GM21515 (cell line): ENCODE results near the gene VPS8.

ENCODE experiments used
- ATAC-seq: cut with Tn5 transposase; IDR thresholded peaks from one replicate; pipeline ENCODE4 v1.9.1; 2021; ENCODE audit not compliant: unreplicated experiment

The VPS8 gene

DNA sequence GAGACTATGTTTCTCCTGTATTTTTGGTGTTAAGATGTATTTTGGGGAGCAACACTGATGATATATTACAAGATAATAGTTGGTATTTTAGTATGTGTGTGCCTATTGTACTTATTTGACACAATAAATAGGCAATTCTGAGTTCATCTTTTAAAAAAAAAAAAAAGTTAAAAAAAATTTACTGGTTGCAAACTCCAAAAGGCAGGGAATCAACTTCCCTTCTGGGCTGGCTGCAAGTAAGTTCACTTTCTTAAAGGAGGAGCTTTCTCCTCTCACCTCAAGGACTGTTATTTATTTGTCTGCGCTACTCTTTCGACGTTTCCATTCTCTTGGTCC, 335 bp upstream of the VPS8 start:
- no peak for ATAC-seq

DNA sequence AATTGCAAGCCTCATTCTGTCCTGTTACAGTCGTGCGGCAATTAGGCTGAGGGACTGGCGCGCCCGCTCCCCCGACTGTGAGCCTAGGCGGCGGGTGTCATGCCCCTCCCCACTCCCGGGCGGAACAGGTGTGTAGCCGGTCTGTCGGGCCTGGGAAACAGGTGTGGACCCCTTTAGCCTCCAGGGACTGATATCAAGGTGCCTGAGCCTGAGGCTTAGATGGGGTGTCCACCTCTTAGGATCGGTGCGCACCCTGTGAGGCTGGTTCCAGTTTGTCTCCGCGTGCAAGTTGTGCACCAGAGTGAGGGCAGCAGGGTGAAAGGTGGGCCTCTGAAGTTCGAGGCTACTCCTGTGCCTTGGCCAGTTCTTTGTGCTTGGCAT, 686 bp downstream of the VPS8 start:
- peak; percentile 18 for ATAC-seq

DNA sequence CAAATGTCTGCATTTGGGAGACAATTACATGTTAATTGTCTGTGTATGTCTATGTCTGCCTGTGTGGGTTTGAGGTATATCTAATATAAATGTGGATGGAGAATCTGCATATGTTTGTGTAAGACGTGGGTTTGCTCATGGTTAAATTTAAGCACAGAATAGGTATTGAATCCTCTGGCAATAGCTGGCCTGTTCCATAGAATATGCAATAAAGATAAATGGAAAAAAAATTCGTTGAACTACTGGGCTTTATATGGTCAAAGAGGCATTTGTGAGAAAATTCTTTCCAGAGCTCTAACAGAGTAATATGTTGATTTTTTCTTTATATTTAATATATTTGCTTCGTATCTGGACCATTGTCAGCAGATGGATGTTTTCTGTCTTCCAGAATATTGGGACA, 1.4 kb downstream of the VPS8 start:
- no peak for ATAC-seq

DNA sequence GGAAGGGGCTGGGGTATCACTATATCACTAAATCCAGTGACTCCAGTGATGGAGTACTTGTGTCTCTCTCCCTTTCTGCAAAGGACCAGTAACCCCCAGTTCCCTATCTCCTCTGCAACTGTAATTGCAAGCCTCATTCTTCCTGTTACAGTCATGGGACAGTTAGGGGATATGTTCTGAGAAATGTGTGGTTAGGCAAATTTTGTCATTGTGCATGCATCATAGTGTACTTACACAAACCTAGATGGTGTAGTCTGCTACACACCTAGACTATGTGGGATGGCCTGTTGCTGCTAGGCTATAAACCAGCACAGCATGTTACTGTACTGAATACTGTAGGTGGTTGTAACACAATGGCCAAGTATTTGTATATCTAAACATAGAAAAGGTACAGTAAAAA, 2.2 kb downstream of the VPS8 start:
- no peak for ATAC-seq

DNA sequence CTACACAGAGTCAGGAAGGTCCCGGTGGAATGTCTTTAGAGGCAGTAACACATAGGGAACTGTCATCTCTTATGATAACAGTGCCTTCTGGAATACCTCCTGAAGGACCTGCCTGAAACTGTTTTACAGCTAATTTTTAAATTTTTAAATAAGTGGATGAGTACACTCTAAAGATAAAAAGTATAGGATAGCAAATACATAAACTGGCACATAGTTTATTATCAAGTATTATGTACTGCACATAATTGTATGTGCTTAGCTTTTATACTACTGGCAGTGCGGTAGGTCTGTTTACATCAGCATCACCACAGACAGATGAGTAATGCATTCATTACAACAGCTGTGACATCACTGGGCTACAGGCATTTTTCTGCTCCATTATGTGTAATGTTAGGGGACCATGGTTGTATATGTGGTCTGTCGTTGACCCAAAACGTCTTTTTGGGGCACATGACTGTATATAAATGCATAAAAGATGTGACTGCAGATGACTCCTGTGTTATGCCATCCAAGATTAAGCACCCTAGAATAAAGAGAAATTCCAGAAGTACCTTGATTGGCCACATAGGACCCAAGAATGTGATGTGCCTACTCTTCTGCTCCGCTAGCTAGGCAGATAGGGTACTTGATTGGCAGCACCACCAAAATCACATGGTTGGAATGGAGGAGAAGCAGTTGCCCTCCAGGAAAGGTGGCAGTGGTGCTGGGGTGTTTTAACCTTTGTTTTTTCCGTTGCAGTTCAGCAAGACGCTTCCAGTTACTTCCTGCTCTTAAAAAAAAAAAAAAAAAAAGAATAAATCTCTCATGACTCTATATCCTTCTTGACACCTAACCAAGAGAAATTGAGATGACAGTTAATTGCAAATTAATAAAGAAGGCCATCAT, 3.3 kb downstream of the VPS8 start:
- no peak for ATAC-seq

DNA sequence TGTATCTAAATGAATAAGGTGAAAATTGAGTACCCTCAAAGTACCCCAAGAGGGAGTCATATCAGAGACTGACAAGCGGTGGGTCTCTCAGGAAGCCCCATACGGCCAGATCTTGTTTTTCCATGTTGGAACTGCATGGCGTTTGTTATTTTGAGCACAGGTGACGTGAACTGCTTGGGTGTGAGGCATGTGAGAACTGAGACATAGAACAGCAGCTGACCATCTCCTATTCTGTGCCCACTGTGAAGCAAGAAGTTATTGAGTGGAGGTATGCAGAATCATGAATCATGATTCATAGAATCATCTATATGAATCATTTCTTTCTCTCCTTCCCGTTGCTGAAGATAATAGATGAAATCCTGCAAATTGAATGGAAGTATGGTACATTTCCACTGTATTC, 4.6 kb downstream of the VPS8 start:
- no peak for ATAC-seq

DNA sequence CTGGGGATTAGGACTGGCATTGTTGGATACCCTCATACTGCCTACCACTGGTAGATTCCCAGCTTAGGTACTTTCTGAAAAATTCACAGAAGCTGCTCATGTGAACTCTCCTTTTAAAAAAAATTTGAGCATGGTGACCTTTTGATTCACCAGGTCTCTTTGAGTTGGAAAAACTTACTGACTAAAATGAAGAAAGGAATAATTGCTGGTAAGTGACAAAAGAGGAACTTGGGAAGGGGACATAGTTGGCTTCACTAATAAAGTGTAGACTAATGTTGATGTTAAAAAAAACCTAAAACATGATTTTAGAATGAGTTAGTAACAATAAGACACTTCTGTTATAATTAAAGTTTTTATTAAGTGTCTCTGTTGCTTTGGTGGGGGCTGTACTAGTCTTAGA, 8.6 kb downstream of the VPS8 start:
- no peak for ATAC-seq

DNA sequence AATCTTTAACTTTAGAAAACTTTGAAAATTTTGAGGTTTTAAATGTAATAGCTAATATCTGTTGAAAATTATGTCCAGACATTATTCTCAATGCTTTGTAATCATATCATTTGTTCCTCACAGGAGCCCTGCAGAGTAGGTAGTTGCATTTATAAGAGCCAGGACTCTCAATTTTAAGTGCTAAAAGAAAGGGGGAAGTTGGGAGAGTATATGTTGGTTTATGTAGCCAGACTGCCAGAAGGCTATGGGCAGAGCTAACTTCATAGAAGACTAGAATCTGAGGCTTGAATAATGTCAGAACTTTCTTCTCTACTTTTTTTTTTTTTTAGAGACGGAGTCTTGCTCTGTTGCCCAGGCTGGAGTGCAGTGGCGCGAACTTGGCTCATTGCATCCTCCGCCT, 9.1 kb downstream of the VPS8 start:
- ATAC-seq, result no peak

DNA sequence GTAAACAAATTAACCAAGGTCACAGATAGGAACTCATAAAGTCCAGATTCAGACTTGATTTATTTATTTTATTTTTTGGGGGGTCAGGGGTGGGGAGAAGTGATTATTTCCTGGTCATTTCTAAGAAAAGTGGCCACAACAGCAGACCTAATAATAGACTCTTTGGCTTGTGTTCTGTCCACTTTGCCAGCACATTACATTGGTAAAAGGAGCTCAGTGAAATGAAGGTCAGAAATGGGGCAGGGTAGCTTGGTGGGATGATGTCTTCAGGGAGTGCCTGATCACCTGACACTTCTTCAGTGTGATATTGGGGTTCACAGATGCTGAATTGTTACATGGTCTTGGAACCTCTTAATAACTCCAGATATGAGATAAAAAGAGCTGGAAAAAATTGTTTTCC, 10.1 kb downstream of the VPS8 start:
- no peak for ATAC-seq

DNA sequence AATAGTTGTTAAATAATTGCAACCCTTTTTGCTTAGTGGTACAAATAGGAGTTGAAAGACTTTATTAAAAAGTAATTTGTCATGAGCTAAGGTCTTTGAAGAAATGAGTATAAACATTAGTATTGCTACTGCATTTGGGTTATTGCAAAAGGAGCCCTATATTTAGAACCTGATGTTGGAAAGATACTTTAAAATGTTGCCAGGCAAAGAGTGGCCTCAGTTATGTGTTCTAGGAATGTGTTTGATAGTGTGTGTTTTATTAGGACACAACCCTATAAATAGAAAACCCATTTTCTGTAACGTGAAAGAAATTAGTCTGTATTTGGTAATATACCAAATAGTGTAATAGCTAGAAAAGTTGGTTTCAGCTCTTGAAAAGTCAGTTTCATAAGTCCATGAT, 10.7 kb downstream of the VPS8 start:
- ATAC-seq, result no peak

DNA sequence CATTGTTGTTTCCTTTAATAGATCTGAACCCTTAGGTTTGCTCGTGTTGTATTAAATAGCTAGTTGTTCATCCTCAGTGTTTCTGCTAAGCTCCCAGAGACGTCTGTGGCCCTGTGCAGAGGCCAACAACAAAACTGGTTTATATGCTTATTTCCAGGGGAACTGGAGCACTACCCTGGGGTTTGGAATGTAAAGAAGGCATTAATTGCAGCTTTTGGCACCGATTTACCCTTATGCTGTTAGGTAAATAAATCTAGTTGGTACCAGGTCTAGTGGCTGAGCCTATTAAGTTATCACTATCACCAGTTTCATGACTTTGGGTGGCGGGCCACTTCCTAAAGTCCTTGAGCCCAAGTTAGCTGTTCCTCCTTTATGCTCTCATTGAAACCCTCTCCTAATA, 12.0 kb downstream of the VPS8 start:
- no peak for ATAC-seq

DNA sequence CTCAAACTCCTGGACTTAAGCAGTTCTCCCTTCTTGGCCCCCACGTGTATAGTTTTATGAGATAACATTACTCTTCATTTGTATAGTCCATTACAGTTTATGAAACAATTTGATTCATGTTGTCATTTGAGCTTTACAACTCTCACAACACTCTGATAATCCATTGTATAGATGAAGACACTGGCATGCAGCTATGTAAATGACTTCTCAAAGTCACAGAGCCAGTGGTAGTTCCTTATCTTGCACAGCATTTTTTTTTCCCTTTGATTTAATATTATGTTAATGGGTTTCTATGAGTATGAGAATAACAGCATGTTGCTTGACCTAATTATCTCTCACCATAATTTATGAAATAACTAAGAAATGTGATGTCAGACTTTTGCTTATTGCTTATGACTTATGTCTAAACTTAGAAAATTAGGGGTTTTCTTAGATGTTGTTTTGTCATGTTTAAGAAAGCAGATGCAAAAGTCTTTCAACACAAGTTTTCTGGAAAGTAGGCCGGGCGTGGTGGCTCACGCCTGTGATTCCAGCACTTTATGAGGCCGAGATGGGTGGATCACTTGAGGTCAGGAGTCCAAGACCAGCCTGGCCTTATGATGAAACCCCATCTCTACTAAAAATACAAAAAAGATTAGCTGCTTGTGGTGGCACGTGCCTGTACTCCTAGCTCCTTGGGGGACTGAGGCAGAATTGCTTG, 13.3 kb downstream of the VPS8 start:
- no peak for ATAC-seq

DNA sequence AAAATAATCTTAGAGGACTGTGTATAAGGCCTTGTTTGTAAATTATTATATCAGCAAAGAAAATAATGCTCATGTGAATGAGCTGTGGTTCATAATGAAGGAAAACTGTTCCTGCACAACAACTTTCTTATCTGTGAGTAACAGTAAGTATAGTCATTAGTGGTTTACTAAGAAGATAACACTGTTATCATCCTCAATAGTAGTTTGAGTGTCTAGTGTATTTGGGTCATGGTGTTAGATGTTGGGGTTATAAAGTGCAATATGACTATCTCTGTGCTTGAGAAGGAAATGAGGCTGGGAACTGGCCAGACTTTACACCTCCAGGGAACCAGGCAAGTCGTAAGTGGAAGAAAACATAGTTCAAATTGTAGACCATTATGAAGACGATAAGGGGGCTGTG, 15.6 kb downstream of the VPS8 start:
- no peak for ATAC-seq

DNA sequence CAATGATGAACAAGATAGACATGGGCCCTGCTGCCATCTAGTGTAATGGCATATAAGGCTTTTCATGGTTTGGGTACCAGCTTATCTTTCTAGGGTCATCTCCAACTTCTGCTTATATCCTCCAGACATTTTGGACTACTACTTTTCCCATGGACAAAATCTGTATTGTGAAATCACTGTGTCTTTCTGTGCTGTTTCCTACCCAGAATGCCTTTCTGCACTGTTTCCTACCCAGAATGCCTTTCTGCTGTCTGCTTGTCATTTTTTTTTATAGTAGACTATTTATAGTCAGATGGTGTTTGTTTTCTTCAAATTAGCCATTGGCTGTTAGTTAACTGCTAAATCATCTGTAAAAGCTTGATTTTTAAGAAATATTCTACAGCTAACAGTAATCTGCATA, 20.1 kb downstream of the VPS8 start:
- no peak for ATAC-seq

DNA sequence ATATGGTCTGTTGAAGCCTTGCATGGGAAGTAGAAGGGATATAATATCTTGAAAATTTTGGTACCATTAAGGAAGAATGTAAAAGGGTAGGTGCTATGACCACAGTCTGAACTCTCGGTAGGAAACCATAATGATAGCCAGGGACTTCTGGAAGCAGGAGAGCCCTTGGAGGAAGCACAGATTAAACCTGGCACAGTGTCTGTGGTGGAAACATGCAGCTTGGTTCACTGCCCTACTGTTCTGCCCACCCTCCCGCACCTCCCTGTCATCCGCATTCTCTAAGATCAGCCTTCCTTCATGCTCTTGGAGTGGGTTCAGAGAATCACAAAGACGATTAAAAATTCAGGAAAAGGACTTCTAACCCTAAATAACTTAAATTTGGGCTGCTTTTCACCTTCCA, 20.9 kb downstream of the VPS8 start:
- ATAC-seq, result no peak

DNA sequence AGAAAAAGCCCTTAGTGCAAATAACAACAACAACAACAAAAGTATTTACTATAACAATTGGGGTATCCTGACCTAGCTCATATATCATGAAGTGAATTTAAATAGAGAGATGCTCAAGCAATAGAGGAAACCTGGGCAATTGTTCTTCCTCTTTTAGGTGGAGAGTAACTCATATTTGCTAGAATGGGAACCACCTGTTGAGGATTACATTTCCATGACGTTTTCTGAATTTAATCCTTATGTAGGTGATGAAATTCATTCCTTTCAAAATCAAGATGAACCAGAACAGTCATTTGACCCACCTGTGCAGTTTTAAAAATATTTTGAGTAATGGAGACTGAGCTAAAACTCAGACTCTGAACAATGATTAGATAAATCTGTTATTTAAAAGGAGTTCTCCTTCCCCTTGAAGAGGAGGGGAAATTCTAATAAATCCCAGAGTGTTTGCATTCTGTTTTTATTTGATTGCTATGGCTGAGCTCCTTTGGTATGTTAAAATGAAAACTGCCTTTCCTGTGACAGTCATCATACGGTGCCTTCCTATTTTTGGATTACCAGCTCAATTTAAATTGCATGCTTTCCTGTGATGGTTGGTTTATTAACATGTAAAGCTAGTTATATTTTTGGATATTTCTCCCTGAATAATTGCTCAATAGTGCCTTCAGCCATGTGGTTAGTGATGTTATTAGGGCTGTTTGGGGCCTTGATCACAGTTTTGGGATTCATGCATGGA, 24.3 kb downstream of the VPS8 start:
- no peak for ATAC-seq

DNA sequence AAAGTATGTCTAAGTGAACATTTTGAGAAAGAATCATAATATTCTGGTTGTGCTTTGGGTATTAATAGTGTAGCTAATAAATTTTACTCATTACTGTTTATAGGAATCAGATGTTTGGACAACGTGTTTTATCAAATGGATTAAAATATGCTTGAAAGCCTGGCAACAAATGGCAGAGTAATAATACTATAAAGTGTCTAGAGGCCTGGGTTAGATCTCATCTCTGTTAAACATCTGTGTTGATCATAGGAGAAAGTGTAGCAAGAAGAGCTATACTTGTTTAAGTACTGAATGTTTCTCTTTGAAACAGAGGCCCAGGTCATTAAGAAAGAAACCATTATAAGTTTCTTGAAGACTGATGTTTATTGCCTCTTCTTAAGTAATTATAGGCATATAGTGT, 30.5 kb downstream of the VPS8 start:
- ATAC-seq, result no peak

DNA sequence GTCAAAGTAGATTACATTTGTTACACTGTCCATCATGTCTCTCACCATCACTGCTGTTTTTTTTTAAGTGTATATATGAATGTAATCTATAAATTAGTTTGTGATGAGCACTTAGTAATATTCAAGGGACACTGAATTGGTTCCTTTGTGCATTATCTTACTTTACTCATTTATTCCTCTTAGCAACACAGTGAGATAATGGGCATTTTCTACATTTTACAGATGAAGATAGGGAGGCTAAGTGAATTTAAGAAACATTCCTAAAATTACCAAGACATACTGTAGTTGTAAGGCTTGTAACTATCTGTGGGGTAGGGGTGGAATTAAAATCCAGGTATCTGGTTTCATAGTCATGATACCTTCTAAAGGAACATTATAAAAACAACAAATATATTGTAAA, 33.9 kb downstream of the VPS8 start:
- no peak for ATAC-seq

DNA sequence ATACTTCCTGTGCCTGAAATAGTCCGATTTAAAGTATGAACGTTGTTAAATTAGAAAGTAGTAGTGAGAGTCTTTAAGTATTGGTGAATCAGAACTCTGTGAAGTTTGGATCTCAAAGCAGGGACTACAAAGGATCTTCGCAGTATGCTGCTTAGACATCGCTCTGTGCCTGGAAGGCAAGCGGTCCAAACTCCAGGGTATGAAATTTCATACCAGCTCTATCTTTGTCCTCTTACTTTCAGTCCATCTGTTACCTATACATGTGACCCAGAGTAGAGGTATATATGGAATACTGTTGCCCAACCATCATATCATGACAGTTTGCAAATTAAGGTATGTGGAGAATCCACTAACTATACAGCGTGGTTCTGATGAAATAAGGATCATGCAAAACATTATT, 34.5 kb downstream of the VPS8 start:
- no peak for ATAC-seq

DNA sequence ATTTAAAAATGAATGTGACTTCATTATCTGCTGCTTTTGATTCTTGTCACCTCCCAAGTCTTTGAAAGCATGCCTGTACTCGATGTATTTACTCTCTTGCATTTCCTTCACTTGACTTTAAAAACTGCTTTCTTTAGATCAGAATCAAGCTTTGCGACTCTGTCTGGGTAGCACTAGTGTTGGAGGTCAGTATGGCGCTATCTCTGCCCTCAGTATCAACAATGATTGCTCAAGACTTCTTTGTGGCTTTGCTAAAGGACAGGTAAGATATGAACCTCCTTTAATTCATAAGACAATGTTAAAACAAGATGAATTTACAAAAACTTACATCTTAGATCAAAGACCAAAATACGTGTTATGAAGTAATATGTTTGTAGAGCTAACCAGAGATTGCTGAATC, 37.0 kb downstream of the VPS8 start:
- no peak for ATAC-seq

DNA sequence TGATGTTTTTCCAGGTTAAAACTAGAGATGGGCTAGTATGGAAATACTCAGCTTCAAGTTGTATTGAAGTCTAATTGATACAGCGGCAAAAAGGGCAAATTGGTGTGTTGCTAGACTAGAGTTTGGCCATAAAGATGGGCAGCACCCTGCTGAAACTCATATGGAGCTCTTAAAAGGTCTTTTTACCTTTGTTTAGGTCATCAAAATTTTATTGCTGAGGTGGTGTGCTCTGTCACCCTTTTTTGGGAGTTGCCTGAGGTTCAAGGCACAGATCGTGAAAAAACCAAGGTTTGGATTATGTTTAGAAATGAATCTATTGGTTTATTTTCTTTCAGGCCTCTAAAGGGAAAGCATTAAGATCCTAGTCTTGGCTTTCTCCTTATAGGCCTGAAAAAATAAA, 38.2 kb downstream of the VPS8 start:
- ATAC-seq, result no peak

DNA sequence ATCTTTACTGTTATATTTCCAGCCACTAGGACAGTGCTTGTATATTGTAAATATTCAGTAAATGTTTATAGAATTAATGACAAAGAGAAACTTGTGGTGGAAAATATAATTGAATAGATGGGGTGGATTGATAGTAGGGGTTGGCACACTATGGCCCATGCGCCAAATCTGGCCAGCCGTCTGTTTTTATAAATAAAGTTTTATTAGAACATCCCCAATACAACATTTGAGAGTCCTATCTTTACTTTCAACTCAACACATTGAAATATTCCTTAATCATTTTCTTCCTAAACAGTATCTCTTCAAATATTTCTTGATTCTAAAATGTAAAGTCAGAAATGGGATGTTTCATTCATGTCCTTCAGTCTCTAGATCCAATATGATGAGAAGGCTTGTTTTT, 45.1 kb downstream of the VPS8 start:
- no peak for ATAC-seq
